HFFc6 (cell line): ENCODE data around the gene PARVA. TPM values are rescaled to one million over a fixed set of nuclear protein-coding genes. Genes with fewer than 3 reads are reported as not detected.
A peak's percentile ranks its signal among the peaks of the same experiment; 100 is the strongest.

Experiments
- DNase-seq: peaks from one replicate; pipeline ENCODE4 v3.0.0-alpha.2; 2018
- H3K27ac Mint-ChIP-seq: 2 replicates; pipeline ENCODE4 v1.8.0; 2020; ENCODE audit warnings: mild to moderate bottlenecking, mixed read lengths
- H3K27me3 Mint-ChIP-seq: 2 replicates; pipeline ENCODE4 v1.8.0; 2021; ENCODE audit warnings: mild to moderate bottlenecking, moderate library complexity, mixed read lengths; ENCODE audit not compliant: insufficient read depth
- H3K36me3 Mint-ChIP-seq: 2 replicates; pipeline ENCODE4 v1.8.0; 2021; ENCODE audit warnings: low read depth, mixed read lengths
- H3K4me1 Mint-ChIP-seq: 2 replicates; pipeline ENCODE4 v1.8.0; 2020; ENCODE audit warnings: low read depth, mixed read lengths
- H3K4me3 Mint-ChIP-seq: 2 replicates; pipeline ENCODE4 v1.8.0; 2020; ENCODE audit warnings: mild to moderate bottlenecking, moderate library complexity, mixed read lengths
- H3K9me3 Mint-ChIP-seq: 2 replicates; pipeline ENCODE4 v1.8.0; 2020; ENCODE audit warnings: mild to moderate bottlenecking, mixed read lengths
- CTCF ChIP-seq: fragments of 200-600 bp; sonication (generic); IDR thresholded peaks from 2 replicates; pipeline ENCODE4 v1.5.0; 2021; ENCODE audit warnings: antibody characterized with exemption, mild to moderate bottlenecking
- total RNA-seq, 6 experiments: library from RNA; stranded (reverse); fragmentation: NEBNext Ultra II Directional; extraction: Animal tissue kit (Norgen Biotek cat#: 25700); gene quantifications; 2 replicates in 1 of 6; 3 replicates in 5 of 6; pipeline ENCODE4 v1.2.3, GENCODE V29; 2021

The PARVA gene
- total RNA-seq, 6 experiments from 2014 or later, result 150 to 237 (median 184) TPM

GRCh38 chr11:12456651-12457579, 79.5 kb downstream of the PARVA start:
- Mint-ChIP-seq H3K4me1 (peaks cover 92% of the 10 kb centered on the region), H3K9me3 (no peaks in the 10 kb centered on the region), H3K27me3 (peaks cover 12% of the 10 kb centered on the region), H3K4me3 (peak overlapping the region; percentile 76), H3K36me3 (peaks cover 35% of the 10 kb centered on the region), H3K27ac (peak overlapping the region; percentile 94)
- no peak for TF ChIP-seq CTCF
- peak; percentile 77 for DNase-seq

DNA sequence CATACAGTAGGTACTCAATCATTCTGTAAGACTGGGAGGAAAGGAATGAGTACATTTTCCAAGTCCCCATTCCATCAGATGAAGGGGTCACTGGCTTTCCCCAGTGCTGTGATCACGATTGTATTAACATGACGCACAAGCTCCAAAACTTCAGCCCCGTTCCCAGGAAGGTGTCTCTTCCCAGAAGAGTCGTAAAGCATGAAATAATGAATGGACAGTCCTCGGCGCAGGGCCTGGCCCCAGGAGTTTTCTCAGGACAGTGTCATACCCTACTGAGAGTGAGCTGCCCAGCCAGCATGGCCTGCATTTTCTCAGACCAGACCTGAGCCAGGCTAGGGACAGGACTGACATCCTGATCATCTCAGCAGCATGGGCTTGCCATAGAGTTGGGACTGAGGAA, 80.7 kb downstream of the PARVA start:
- Mint-ChIP-seq H3K27ac (peak overlapping the region; percentile 94), H3K9me3 (no peaks in the 10 kb centered on the region), H3K4me3 (no peak overlapping the region), H3K27me3 (peaks cover 11% of the 10 kb centered on the region), H3K36me3 (peaks cover 35% of the 10 kb centered on the region), H3K4me1 (peaks cover 98% of the 10 kb centered on the region)
- no peak for DNase-seq
- no peak for TF ChIP-seq CTCF

- DNase-seq, result peak; percentile 30
- peaks cover 47% of the 10 kb centered on the region for H3K36me3 Mint-ChIP-seq
- H3K4me3 Mint-ChIP-seq, result peak overlapping the region; percentile 63
- peaks cover 11% of the 10 kb centered on the region for H3K27me3 Mint-ChIP-seq
- no peak for TF ChIP-seq CTCF
- peak overlapping the region; percentile 94 for H3K27ac Mint-ChIP-seq
- H3K4me1 Mint-ChIP-seq, result peaks cover 94% of the 10 kb centered on the region
- no peaks in the 10 kb centered on the region for H3K9me3 Mint-ChIP-seq
Observed at GRCh38 chr11:12459374-12459773, 82.0 kb downstream of the PARVA start.

- Mint-ChIP-seq H3K27ac (peak overlapping the region; percentile 94), H3K4me1 (peaks cover 89% of the 10 kb centered on the region), H3K27me3 (peaks cover 11% of the 10 kb centered on the region), H3K4me3 (no peak overlapping the region), H3K9me3 (no peaks in the 10 kb centered on the region), H3K36me3 (peaks cover 51% of the 10 kb centered on the region)
- no peak for DNase-seq
- TF ChIP-seq CTCF, result no peak
Observed at GRCh38 chr11:12459865-12460444, 82.6 kb downstream of the PARVA start.

DNA sequence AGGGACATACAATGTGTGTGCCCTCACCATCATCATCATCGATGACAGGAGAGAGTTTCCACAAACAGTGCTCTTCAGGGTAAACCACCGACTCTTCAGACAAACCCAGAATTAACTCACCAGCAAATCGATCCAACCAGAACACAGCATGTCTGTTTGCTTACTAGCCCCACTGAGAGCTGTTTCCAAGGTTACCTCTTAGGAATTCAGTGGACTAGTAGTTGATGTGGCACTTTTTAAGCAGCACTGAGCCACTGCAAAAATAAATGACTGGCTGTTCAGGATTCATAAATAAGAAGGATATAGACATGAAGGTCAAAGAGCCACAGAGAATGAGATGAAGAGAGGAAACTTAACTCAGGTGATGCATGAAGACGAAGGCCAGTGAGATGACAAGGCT, 83.1 kb downstream of the PARVA start:
- Mint-ChIP-seq H3K9me3 (no peaks in the 10 kb centered on the region), H3K36me3 (peaks cover 50% of the 10 kb centered on the region), H3K27ac (peak overlapping the region; percentile 94), H3K4me1 (peaks cover 85% of the 10 kb centered on the region), H3K27me3 (peaks cover 11% of the 10 kb centered on the region), H3K4me3 (no peak overlapping the region)
- TF ChIP-seq CTCF, result no peak
- no peak for DNase-seq
